Activated naive CD8-positive, alpha-beta T cell treated with anti-CD3 and anti-CD28 coated beads for 36 hours (primary cell): ENCODE measurements around the gene GRHL1. TPM values are rescaled to one million over a fixed set of nuclear protein-coding genes. Genes with fewer than 3 reads are reported as not detected.

Experiments used
- DNase-seq: peaks from one replicate; pipeline ENCODE4 v3.0.0; 2021
- H3K27ac Mint-ChIP-seq: one replicate; pipeline ENCODE4 v1.8.0; 2022; ENCODE audit warnings: mild to moderate bottlenecking, moderate library complexity, mixed read lengths
- H3K27me3 Mint-ChIP-seq: one replicate; pipeline ENCODE4 v1.8.0; 2022; ENCODE audit warnings: mild to moderate bottlenecking, mixed read lengths
- H3K36me3 Mint-ChIP-seq: one replicate; pipeline ENCODE4 v1.8.0; 2021; ENCODE audit warnings: mild to moderate bottlenecking, mixed read lengths
- H3K4me1 Mint-ChIP-seq: one replicate; pipeline ENCODE4 v1.8.0; 2021; ENCODE audit warnings: mixed read lengths
- H3K4me3 Mint-ChIP-seq: one replicate; pipeline ENCODE4 v1.8.0; 2022; ENCODE audit warnings: mild to moderate bottlenecking, moderate library complexity, mixed read lengths
- H3K9me3 Mint-ChIP-seq: one replicate; pipeline ENCODE4 v1.8.0; 2022; ENCODE audit warnings: mixed read lengths
- total RNA-seq, 2 experiments: library from RNA; stranded (reverse); gene quantifications; one replicate each; pipeline ENCODE4 v1.2.3, GENCODE V29; 2021

Gene GRHL1
- total RNA-seq, 2 experiments from 2014 or later = 0.49 to 0.76 TPM

GRCh38 chr2:9991829-9992273 lies 40.4 kb downstream of the GRHL1 start:
- Mint-ChIP-seq H3K27me3 (peaks cover 8% of the 10 kb centered on the region), H3K9me3 (no peaks in the 10 kb centered on the region), H3K4me1 (peaks cover 4% of the 10 kb centered on the region), H3K4me3 (no peak overlapping the region), H3K36me3 (no peaks in the 10 kb centered on the region), H3K27ac (no peak overlapping the region)
- DNase-seq = no peak

DNA sequence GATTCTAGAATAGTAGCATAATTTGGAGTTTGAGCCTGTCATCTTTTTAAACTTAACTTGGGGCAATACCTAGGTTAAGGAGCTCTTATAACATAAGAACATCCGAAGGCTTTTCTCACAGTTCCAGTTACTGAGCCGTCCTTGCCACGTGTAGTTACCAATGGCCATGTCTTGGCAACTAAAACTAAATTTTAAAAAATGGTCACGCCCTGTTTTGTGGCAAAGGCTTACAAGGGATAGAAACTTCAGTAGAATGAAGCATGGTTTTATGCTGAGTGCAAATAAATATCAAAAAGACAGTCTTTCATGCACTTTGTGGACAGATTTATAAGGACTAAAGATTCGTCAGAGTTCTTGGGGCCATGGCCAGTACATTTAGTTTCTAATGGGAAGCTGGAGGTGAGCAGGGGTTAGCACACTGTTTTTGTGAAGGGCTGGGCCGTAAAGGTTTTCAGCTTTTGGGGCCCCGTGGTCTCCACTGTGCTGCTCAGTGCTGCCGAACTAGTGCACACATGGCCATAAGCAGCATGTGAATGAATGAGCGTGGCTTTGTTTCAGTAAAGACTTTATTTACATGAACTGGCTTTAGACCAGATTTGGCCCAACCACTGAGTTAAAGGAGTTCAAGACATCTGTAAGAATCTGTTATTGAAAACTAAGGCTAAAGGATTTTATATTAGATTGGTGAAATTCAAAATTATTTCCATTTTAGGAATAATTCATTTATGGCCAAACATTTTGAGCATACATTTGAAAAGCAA lies 41.1 kb downstream of the GRHL1 start:
- Mint-ChIP-seq H3K4me1 (peaks cover 4% of the 10 kb centered on the region), H3K4me3 (no peak overlapping the region), H3K36me3 (no peaks in the 10 kb centered on the region), H3K27me3 (peaks cover 8% of the 10 kb centered on the region), H3K9me3 (no peaks in the 10 kb centered on the region), H3K27ac (no peak overlapping the region)
- no peak for DNase-seq

- Mint-ChIP-seq H3K9me3 (no peaks in the 10 kb centered on the region), H3K27ac (no peak overlapping the region), H3K27me3 (peaks cover 8% of the 10 kb centered on the region), H3K4me1 (peaks cover 4% of the 10 kb centered on the region), H3K36me3 (no peaks in the 10 kb centered on the region), H3K4me3 (no peak overlapping the region)
- no peak for DNase-seq
Measured at GRCh38 chr2:9993488-9994165, 42.1 kb downstream of the GRHL1 start.

GRCh38 chr2:9994462-9994861 lies 43.0 kb downstream of the GRHL1 start:
- Mint-ChIP-seq H3K4me1 (peaks cover 4% of the 10 kb centered on the region), H3K4me3 (no peak overlapping the region), H3K27ac (no peak overlapping the region), H3K36me3 (no peaks in the 10 kb centered on the region), H3K27me3 (peaks cover 8% of the 10 kb centered on the region), H3K9me3 (no peaks in the 10 kb centered on the region)
- no peak for DNase-seq

GRCh38 chr2:9995059-9995458 lies 43.6 kb downstream of the GRHL1 start:
- Mint-ChIP-seq H3K4me3 (no peak overlapping the region), H3K4me1 (peaks cover 4% of the 10 kb centered on the region), H3K27me3 (peaks cover 8% of the 10 kb centered on the region), H3K36me3 (no peaks in the 10 kb centered on the region), H3K27ac (no peak overlapping the region), H3K9me3 (no peaks in the 10 kb centered on the region)
- DNase-seq = no peak

DNA sequence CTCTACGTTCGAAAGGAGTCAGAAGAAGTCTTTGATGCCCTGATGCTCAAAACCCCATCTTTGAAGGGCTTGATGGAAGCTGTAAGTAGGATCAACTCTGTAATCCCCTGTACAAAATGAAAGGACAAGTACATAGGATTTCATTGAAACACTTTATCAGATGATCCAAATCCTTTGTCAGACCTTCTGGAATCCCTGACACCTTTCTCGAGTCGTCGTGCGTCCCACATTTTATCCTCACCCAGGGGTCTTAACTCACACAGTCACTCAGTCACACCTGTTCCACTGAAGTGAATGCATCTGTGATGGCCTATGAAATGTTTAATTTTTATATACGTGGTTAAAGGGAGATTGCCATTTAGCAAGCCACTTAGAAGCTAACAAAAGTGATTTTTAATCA lies 44.8 kb downstream of the GRHL1 start:
- no peak for DNase-seq
- no peaks in the 10 kb centered on the region for H3K9me3 Mint-ChIP-seq
- H3K4me1 Mint-ChIP-seq = peaks cover 4% of the 10 kb centered on the region
- H3K4me3 Mint-ChIP-seq = no peak overlapping the region
- peaks cover 8% of the 10 kb centered on the region for H3K27me3 Mint-ChIP-seq
- H3K27ac Mint-ChIP-seq = no peak overlapping the region
- H3K36me3 Mint-ChIP-seq = no peaks in the 10 kb centered on the region

DNA sequence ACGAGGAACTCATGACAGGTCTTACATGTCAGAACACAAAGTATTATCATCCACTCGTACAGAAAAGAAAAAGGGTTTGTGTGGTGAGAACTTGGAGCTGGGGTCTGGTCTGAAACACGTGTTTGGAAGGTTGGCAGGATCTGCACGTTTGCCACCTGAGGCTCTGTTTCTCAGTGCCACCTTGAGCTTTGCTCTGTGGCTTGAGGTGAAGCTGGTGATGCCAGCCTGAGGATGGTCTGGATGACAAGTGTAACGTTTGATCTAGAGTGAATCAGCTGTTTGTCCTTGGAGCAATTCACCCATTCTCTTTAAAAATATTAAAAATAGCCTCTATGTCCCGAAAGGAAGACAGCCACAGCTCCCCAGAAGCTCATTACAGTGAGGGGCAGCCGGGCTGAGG lies 46.4 kb downstream of the GRHL1 start:
- peaks cover 8% of the 10 kb centered on the region for H3K27me3 Mint-ChIP-seq
- no peaks in the 10 kb centered on the region for H3K9me3 Mint-ChIP-seq

DNA sequence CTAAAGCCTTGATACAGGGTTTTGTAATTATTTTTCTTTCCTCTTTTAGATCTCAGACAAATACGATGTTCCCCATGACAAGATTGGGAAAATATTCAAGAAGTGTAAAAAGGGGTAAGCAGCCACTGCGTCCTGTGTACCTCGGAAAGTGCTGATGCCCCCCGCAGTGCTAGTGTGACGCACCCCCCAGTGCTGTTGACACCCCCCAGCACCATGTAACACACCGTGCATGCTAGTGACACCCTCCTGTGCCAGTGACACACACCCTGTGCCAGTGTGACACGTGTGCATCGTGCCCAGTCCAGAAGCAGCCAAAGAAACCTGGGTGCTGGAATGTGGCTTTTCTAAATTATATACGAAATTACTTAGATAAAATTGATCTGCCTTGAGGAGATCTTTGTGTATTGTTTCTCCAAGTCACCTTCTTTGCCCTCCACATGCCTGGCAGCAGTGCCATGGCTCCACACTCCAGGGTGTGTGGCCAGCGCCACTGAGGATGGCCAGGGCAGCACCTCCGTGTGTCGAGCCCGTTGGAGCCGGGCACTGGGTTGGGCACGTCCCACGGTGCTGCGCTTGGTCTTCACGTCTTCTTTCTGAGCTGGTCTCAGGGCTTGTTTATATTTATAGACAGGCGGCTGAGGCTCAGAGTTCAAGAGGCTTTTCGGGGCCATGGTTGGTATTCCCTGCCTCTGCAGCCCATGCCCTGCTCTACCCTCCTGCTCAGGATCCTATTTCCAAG lies 47.6 kb downstream of the GRHL1 start:
- H3K27me3 Mint-ChIP-seq = peaks cover 8% of the 10 kb centered on the region
- no peaks in the 10 kb centered on the region for H3K9me3 Mint-ChIP-seq
- DNase-seq = no peak
- no peaks in the 10 kb centered on the region for H3K36me3 Mint-ChIP-seq
- H3K27ac Mint-ChIP-seq = no peak overlapping the region
- no peaks in the 10 kb centered on the region for H3K4me1 Mint-ChIP-seq
- no peak overlapping the region for H3K4me3 Mint-ChIP-seq

More for the DNA sequence above, 46.4 kb downstream of the GRHL1 start:
- Mint-ChIP-seq H3K4me1 (peaks cover 4% of the 10 kb centered on the region), H3K36me3 (no peaks in the 10 kb centered on the region), H3K4me3 (no peak overlapping the region), H3K27ac (no peak overlapping the region)
- DNase-seq = no peak

DNA sequence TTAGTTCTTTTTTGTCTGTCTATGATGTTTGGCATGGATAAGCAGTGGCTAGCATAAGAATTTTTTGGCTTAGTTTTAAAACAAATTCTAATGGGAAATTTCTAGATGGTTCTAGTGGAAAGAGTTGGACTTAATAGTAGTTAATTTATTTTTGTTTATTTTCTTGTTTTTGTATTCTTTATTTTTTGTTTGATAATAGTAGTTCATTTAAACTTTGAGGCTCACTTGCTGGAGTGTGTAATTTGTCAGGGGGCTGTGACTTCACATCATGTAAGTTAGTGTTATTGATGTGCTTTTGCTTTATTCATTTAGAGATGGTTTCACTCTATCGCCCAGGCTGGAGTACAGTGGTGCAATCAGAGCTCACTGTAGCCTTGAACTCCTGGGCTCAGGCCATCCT lies 48.2 kb downstream of the GRHL1 start:
- H3K27me3 Mint-ChIP-seq = peaks cover 6% of the 10 kb centered on the region
- no peak overlapping the region for H3K27ac Mint-ChIP-seq
- no peak for DNase-seq
- H3K36me3 Mint-ChIP-seq = no peaks in the 10 kb centered on the region
- H3K4me3 Mint-ChIP-seq = no peak overlapping the region
- H3K9me3 Mint-ChIP-seq = no peaks in the 10 kb centered on the region
- no peaks in the 10 kb centered on the region for H3K4me1 Mint-ChIP-seq

GRCh38 chr2:10000541-10000940 lies 49.0 kb downstream of the GRHL1 start:
- Mint-ChIP-seq H3K4me1 (no peaks in the 10 kb centered on the region), H3K27ac (no peak overlapping the region)
- no peak for DNase-seq

GRCh38 chr2:10001586-10001985 lies 50.1 kb downstream of the GRHL1 start:
- H3K4me1 Mint-ChIP-seq = no peaks in the 10 kb centered on the region
- H3K27ac Mint-ChIP-seq = no peak overlapping the region
- H3K4me3 Mint-ChIP-seq = no peak overlapping the region
- H3K36me3 Mint-ChIP-seq = no peaks in the 10 kb centered on the region
- peaks cover 11% of the 10 kb centered on the region for H3K27me3 Mint-ChIP-seq
- DNase-seq = no peak
- H3K9me3 Mint-ChIP-seq = no peaks in the 10 kb centered on the region

More at GRCh38 chr2:10000541-10000940, 49.0 kb downstream of the GRHL1 start:
- no peaks in the 10 kb centered on the region for H3K36me3 Mint-ChIP-seq
- no peaks in the 10 kb centered on the region for H3K9me3 Mint-ChIP-seq
- peaks cover 3% of the 10 kb centered on the region for H3K27me3 Mint-ChIP-seq
- no peak overlapping the region for H3K4me3 Mint-ChIP-seq

DNA sequence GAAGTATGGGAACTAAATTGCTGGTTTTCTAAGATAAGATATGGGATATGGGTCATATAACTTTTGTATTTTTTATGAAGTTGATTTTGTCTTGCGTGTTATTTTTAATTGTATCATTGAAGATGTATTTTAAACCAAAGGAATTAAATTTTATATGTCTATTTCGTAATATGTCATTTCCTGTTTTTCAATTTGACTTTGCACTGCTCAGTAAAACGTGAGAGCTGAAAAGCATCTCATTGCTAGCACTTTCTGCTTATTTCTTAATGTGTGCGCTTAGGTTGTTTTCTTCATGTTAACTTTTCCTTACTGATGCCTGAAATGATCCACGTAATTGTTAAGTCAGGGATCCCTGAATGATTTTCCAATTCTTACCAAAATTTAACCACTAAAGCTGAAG lies 50.6 kb downstream of the GRHL1 start:
- H3K4me3 Mint-ChIP-seq = no peak overlapping the region
- H3K27me3 Mint-ChIP-seq = peaks cover 16% of the 10 kb centered on the region
- no peaks in the 10 kb centered on the region for H3K4me1 Mint-ChIP-seq
- DNase-seq = no peak
- H3K36me3 Mint-ChIP-seq = no peaks in the 10 kb centered on the region
- H3K27ac Mint-ChIP-seq = no peak overlapping the region
- H3K9me3 Mint-ChIP-seq = no peaks in the 10 kb centered on the region

GRCh38 chr2:10002681-10003080 lies 51.2 kb downstream of the GRHL1 start:
- Mint-ChIP-seq H3K36me3 (no peaks in the 10 kb centered on the region), H3K4me3 (no peak overlapping the region), H3K27ac (no peak overlapping the region), H3K27me3 (peaks cover 21% of the 10 kb centered on the region), H3K4me1 (no peaks in the 10 kb centered on the region), H3K9me3 (no peaks in the 10 kb centered on the region)
- no peak for DNase-seq

- peaks cover 24% of the 10 kb centered on the region for H3K27me3 Mint-ChIP-seq
- DNase-seq = no peak
Measured at GRCh38 chr2:10003206-10004125, 52.0 kb downstream of the GRHL1 start.

More at GRCh38 chr2:10003206-10004125, 52.0 kb downstream of the GRHL1 start:
- H3K27ac Mint-ChIP-seq = no peak overlapping the region
- H3K4me3 Mint-ChIP-seq = no peak overlapping the region
- H3K4me1 Mint-ChIP-seq = no peaks in the 10 kb centered on the region
- H3K36me3 Mint-ChIP-seq = no peaks in the 10 kb centered on the region
- H3K9me3 Mint-ChIP-seq = no peaks in the 10 kb centered on the region
